HL-60/S4 treated with phorbol 12-myristate 13-acetate at 8.2 ng/mL for 4 days and 3 days (cell line): Measurements from ENCODE around the gene STIM1.

Source experiments
- in situ Hi-C: fragments of 300-500 bp; cut with MboI; formaldehyde crosslinking; loops from 2 replicates; pipeline ENCODE4 v1.15.0; 2022; ENCODE audit warnings: low sequenced_read_pairs

The STIM1 gene

DNA sequence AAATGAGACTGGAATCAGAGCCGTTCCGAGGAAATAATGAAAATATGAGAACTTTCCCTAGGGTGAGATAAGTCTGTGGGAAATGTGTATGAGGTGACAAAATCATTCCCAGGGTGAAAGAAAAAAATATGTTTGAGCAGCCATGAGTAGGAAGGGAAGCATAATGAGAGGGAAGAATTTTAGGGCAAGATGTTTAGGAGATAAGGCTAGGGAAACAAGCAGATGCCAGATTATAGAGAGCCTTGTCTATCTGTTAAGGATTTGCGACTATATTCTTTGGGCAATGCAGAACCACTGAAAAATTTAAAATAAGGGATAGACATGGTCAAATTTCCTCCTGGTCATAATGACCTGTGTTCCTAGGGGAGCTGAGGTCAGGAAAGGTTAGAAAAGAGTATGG is 54.4 kb downstream of the STIM1 start:
- in situ Hi-C loops = no loop called here

DNA sequence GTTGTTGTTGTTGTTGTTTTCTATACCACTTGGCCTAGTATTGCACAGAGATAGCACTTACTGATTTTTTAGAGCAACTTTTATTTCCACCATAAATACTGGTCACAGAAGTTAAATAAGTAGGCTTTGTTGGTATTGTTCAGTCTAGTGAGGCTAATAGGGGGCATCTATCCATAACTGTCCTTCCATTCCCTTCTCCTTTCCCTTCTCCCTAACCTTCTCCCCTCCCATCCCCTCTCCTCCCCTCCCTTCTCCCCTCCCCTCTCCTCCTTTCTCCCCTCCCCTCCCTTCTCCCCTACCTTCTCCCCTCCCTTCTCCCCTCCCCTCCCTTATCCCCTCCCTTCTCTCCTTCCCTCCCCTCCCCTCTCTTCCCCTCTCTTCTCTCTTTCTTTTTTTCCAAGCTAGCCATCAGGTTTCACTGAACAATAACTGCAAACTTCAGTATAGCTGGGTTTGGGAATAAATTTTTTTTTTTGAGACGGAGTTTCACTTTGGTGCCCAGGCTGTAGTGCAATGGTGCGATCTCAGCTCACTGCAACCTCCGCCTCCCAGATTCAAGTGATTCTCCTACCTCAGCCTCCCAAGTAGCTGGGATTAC is 56.5 kb downstream of the STIM1 start:
- in situ Hi-C loops = no loop called here

DNA sequence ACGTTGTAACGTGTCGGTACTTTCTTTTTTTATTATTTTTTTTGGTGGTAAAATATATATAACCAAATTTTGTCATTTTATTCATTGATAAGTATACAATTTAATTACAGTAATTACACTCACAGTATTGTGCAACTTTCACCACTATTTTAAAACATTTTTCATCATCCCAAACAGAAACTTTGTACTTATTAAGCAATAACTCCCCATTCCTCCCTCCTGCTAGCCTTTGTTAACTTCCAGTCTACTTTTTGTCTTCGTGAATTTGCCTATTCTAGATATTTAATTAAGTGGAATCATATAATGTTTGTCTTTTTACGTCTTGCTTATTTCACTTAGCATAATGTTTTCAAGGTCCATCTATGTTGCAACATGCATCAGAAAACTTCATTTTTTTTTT is 58.5 kb downstream of the STIM1 start:
- in situ Hi-C loops = no loop called here

DNA sequence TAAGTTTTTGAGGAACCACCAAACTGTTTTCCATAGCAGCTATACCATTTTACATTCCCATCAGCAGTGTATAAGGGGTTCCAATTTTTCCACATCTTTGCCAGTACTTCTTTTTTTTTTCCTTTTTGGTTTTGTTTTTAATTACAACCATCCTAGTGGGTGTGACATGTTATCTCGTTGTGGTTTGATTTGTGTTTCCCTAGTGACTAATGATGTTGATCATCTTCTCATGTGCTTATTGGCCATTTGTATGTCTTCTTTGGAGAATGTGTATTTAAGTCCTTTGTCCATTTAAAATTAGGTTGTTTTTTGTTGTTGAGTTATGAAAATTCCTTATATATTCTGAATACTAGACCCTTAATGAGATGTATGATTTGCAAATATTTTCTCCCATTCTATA is 59.3 kb downstream of the STIM1 start:
- in situ Hi-C loops = no loop called here

DNA sequence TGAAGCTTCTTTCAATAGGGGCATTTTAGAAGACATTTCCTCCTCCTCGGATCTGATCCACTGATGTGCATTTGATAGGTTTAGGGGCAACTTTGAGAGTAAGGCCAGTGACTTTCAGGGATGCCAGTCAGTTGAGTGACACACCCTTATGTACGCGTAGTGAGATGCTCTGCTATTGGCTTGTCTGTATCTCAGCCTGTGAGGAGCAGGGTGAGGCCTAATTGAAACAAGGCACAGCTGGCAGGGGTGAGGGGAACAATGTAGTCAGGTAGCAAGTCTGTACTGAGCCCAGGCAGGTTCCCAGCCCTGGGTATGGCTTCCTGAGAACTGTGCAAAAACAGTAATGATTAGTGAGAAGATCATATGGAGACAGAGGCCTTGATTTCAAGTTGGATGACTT is 61.5 kb downstream of the STIM1 start:
- in situ Hi-C loops = no loop called here

DNA sequence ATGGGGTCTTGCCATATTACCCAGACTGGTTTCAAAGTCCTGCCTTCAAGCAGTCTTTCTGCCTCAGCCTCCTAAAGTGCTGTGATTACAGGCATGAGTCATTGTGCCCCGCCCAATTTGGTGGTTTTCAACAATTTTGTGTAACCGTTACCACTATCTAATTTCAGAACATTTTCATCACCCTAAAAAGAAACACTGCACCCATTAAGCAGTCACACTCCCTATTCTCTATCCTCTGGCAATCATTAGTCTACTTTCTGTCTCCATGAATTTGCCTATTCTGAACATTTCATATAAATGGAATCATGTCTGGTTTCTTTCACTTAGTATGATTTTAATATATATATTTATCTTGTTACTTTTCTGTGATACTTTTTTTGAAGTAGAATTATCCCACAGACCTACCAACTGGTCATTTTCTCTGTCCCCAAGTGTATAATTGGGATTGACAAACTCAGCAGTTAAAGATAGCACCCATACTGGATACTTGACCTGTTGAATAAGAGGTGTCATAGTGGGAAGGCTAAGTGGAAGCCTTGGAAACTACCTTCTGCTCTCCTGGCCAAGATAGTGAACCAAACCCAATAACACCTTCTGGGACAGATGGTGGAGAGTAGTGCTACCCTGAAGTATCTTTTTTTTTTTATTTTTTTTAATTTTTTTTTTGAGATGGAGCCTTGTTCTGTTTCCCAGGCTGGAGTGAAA is 64.8 kb downstream of the STIM1 start:
- in situ Hi-C loops = no loop called here

DNA sequence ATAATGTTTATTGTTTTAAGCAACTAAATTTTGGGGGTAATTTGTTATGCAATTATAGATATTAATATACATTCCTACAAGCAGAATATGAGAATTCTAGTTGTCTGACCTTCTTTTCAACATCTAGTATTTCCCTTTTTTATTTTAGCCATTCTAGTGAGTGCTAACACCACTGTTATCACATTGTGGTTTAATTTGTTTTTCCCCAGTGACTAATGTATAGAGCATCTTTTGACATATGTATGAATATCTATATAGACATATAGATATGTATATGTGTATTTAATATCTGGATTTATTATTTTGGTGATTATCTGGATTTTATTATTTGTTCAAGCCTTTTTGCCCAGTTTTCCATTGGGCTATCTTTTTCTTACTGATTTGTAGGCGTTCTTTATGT is 66.6 kb downstream of the STIM1 start:
- in situ Hi-C loops = no loop called here

DNA sequence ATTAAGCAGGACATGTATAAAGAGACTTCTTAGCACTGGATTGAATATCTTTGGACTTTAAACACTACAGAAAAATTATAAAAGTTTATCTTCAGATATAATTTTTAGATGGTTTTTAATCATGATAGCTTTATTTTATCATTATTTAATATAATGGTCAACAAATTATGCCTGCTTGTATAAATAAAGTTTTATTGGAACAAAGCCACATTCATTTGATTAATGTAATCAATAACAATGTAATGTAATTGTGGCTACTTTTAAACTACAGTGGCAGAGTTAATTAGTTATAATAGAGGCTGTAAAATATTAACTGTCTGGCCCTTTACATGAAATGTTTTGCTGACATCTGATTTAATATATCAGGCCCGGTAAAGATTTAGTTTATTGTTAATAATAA is 70.0 kb downstream of the STIM1 start:
- in situ Hi-C loops = no loop called here

DNA sequence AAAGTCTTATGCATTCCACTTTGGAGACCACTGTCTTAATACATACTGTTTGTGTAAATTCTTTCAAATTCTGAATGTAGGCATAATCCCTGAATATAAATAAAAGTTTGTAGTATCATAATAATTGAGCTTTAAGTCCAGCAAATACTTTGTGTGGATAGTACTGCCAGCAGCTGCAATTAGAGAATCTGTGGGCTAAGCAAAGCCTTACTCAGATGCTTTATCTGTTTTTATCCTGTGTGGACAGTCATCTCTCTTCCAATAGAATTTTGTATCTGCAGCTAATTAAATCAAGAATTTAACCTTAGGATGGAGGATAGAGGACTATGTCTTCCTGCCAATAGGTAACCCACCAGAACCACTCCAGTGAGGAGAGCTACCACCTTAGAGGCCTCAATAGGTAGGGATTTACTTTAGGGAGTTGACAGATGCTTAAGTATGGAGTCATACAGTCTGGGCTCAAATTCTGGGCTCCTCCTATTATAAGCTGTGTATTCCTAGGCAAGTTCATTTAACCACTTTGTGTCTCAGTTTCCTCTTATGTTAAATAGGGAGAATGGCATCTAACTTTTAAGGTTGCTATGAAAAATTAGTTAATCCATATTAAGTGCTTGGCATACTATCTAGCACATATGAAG is 71.1 kb downstream of the STIM1 start:
- in situ Hi-C loops = no loop called here

DNA sequence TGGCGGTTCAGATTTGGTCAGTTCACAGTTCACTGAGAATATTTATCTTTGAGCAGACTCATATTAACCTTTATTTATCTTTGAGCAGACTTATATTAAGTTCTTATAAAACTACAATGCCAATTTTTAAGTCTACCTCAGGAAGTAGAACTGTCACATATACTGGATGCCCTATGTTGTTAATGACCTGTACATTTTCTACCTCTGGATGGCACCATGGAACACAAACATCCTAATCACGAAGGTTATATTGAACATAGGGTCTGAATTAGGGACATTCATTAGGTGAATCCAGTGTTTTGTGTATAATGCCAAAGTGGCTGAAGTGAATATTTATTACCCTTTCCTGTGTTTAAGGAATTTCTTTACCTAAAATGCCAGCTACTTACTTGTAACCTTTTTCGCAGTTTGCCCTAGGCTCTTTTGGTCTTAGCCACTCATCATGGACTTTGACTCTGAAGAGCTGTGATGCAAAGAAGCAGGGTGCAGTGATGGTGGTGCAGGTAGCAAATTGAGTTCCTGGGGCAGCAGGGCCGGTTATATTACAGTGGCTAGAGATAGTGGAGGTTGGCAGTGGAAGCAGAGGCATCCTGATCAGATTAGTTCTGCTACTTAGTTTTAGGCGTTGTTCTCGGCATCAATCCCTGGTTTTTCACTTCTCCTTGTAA is 71.8 kb downstream of the STIM1 start:
- in situ Hi-C loops = no loop called here

DNA sequence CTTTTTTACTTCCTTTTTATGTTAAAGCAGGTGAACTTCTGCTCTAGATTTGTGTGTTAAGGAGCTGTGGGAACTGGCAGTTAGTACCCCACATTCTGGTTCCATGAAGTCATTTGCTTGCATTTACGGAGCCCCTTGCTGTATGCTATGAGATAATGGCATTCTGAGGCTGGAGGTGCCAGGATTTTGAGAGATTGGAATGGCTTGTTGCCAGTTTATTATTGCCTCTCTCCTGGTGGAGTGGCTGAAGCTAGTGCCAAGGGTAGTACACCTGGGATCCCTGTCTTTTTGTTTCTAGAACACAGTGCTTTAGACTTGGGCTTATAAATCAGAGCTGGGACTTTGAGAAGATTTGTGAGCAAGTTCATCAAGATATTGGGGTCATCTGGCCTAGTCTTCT is 73.8 kb downstream of the STIM1 start:
- in situ Hi-C loops = no loop called here

DNA sequence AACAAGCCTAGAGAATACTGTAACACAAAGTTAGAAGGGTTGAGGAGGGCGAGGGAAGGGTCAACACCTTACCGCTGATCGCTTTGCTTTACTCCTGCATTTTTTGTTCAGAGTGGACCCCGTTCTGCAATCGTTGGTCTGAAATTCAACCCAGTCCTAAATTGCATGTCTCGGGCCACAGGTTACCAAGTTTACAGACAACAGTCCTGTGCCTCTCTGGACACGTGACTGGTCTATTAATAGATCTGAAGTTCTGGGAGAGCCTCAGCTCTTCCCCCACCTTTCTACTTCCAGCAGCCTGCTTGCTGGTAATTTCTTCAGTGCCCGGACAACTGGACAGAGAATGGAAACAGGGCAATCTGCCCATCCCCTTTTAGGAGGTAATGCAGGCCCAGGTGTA is 74.2 kb downstream of the STIM1 start:
- in situ Hi-C loops = no loop called here

DNA sequence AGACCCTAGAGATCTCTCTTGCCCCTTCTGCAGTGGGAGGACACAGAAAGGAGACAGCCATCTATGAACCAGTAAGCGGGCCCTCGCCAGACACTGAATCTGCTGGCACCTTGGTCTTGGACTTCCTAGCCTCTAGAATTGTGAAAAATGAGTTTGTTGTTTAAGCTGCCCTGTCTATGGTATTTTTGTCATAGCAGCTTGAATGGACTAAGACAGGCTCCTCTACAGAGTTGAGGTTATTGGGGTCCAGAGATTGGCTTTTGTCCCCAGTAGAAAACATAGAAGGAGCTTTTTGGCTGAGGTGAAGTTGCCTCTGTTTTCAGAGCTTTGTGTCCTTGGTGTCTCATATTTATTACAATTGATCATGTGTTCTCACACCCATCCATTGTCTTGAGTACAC is 77.2 kb downstream of the STIM1 start:
- in situ Hi-C loops = no loop called here

DNA sequence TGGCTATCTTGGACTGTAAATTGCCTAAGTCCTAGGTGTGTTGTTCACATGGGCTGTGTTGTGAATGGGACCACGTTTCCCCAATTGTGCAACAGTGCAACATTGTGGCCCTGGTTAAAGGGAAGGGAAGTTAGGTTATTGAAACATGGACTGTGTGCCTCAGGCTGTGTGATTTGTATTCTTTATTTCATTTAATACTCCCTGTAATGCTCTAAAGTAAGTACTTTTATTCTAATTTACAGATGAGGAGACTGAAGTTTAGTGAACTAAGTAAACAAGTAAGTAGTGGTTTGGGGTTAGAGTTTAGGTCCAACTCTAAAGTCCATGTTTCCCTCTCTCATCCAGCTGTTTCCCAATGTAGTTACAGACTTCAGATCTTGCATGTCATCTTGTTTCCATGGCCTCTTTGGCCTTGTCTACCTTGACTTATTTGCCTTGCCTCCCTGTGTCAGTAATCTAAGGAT is 77.7 kb downstream of the STIM1 start:
- in situ Hi-C loops = no loop called here

DNA sequence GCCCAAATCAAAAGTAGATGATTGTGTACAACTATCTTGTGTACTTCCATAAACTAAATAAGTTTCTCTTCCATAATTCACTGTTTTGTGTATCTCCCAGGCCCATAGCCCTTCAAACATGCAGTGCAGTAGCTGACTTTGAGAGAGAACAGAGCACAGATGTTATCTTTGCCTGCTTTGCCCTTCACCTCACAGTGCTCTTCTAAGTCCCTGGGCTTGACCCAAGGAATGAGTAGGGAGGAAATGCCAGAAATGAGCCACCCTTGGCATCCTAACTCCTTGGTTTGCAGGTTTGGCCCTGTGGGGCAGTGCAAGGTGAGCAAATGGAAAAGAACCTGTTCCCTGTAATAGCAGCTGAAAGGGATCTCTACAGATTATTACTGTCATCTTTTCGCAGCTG is 79.2 kb downstream of the STIM1 start:
- in situ Hi-C loops = no loop called here

DNA sequence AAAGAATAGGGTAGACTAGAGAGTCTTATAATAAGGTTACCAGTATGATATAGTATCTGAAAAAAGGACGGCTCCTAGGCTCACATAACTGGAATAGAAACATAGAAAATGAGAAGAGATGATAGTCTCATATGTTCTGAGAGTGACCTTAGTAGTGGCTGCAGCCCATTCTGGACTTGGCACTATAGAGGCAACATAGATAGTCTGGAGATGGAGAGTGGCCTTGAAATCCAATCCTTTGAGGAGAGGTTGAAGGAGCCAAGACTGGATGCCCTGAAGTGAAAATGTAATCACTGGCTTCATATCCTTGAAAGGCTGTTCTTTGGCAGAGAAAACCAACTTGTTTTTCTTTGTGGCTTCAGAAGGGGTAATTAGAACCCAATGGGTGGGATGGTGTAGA is 81.1 kb downstream of the STIM1 start:
- in situ Hi-C loops = no loop called here

DNA sequence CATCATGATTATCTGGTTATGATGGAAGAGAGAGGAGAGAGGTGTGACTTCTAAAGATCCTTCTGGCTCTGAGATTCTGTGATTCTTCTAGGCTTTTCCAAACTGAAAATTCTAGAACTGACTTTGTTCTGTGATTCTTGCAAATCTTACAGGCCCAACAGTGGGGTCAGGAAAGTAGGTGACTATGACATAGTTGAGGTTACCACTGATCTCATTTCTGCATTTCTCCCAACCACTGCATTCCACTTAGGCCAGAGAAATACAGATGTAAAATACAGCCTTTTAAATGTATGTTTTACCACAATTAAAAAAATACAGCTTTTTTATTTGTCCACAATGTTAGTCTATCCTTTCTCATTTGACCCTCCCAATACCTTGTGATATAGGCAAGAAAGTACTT is 83.7 kb downstream of the STIM1 start:
- in situ Hi-C loops = no loop called here

DNA sequence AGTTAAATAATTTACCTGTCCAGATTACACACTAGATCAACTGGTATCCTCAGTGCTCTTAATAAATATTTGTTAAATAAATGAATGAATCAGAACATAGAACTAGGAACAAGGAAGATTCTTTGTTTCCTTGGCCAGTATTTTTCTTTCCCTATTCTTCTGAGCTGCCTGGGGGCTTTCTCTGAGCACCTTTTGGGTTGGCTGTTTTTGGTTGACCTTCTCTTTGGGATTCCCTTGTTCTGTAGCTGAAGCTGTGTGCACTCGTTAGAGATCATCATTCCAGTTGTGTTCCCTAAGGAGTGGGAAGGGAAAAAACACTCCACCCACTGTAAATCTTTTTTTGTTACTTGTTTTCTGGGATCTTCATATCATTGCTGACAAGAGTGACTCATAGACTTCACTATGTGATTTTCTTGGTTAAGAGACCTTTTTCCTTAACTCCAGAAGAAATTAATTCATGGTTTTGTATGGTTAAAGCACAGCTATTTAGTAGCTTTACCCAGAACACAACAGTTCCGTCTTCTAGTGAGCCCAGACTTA is 84.3 kb downstream of the STIM1 start:
- in situ Hi-C loops = no loop called here

DNA sequence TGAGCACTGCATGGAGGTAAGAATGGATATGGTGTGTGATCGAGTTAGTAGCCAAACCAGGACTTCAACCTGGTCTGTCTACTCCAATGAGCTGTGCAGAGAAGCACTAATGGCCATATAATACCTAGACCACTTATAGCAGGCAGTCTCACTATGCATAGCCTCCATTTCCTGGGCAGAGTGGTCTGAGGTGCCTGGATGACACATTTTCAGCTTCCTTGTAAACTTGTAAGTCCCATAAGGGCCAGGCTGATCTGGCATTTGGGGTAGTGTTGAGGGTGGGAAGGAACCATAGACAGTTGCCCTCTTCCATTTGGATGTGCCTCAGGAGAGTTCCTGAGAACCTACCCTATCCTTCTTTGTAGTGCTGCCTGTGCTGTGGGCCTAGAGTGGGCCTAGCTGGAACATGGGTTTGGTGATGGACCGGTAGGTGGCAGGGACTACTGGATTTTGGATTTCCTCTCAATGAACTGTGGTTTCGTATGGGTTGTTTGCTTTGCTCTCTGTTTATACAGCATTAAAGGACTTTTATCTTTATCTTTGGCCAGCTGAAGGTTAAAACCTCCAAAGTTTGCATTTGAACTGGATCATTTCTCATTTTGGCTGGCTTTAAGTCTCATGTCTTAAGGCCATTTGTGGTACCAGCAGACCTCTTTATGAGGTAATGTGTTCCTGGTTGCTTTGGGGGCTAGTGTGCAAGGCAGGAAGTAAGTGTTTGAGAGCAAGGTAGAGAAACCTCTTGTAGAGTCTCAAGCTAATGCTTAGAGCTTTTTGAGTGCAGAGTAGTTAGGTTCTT is 86.9 kb downstream of the STIM1 start:
- in situ Hi-C loops = no loop called here

DNA sequence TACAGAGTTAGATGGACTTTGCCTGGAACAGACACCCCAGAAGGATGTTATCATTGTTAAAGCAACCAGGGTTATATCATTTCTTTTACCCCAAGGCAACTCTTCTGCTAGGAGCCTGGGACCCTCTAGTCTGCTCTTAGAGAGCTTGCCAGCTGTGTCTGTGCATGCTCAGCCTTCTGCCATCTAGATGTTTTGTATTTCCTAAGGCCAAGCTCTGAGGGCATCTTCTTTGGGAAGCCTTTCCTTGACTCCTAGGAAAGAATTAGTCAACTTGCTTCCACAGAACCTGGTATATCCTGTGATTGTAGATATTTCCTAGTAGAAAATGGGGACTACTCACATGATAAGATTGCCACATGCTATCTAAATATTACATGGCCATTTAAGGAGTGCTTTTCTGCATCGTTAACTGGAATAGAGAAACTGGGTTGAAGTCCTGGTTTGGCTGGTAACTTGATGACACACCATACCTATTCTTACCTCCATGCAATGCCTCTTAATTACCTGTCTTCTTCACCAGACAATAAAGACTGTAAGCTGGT is 87.6 kb downstream of the STIM1 start:
- in situ Hi-C loops = no loop called here

DNA sequence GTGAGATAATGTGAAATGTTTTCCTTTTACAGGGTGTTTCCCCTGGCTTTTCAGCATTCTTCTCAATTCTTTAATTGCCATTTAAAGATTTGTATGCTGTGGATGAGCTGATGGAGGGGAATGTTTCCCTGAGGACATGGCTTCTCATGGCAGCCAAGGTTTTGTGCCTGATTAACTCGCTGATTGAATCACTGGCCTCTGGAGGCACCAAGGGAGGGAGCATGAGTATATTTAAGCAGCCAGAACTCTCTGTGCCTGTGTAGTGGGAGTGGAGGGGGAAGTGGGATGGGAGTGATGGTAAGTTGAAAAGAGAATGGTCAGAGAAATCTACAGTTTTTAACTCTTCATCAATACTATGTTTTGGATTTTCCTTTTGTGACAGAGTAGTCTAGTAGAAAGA is 88.7 kb downstream of the STIM1 start:
- in situ Hi-C loops = no loop called here
